GM18502 (cell line): ENCODE measurements around the gene PIK3R5.

Source experiments
- ATAC-seq: cut with Tn5 transposase; IDR thresholded peaks from one replicate; pipeline ENCODE4 v1.9.1; 2021; ENCODE audit warnings: mild to moderate bottlenecking; ENCODE audit not compliant: unreplicated experiment, poor library complexity

Gene PIK3R5

DNA sequence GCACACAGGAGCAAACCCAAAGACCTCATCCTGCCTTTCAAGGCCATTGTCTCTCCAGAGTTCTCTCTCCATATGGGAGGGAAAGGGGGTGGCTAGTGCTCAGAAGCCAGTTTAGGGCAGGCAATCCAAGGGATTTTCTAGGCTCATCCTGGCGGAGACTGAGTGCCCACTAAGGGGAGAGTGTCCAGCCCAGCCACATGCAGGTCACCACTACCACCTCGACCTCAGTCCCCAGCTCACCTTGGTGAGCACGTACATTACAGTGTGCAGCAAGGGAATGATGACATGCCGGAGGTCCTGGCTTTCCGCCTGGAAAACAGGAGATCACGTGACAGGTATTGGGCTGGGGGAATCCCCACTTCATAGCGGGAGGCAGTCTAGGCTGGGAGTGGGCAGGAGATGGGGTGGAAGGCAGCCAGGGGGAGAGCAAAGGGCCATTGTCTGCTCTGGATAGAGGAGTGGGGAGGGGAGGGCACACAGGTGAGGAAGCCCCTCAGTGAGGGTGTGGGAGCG, 127.9 kb downstream of the PIK3R5 start:
- no peak for ATAC-seq

DNA sequence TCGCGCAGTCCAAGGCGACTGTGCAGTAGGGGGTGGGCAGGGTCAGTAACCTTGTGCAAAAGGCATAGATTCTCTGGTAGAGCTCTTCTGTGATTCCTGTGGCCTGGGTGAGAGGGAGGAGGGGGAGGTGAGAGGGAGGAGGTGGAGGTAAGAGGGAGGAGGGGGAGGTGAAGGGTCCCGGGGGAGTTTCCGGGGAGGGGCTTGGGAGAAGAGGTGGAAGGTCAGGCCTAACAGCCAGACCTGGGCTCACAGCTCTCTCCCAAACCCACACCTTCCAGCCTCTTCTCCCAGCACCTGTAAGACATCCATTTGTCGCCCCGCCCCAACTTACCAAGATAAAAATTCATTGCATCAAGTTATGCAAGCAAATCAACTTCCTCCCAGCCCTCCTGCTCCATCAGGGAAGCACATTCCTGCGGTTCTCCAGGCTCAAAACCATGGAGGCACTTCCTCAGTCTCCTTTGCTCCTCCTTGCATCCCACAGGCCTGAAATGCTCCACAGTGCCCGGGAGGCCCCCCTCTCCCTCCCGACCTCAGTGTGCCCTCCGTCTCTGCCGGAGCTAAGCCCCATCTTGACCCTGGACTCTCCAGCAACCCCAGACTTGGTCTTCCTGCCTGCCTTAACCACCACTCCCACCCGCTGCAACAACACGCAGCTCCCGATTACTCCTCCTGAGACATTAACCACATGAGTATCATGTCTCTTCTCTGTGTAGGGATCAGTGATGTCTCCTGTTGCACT, 128.5 kb downstream of the PIK3R5 start:
- no peak for ATAC-seq

DNA sequence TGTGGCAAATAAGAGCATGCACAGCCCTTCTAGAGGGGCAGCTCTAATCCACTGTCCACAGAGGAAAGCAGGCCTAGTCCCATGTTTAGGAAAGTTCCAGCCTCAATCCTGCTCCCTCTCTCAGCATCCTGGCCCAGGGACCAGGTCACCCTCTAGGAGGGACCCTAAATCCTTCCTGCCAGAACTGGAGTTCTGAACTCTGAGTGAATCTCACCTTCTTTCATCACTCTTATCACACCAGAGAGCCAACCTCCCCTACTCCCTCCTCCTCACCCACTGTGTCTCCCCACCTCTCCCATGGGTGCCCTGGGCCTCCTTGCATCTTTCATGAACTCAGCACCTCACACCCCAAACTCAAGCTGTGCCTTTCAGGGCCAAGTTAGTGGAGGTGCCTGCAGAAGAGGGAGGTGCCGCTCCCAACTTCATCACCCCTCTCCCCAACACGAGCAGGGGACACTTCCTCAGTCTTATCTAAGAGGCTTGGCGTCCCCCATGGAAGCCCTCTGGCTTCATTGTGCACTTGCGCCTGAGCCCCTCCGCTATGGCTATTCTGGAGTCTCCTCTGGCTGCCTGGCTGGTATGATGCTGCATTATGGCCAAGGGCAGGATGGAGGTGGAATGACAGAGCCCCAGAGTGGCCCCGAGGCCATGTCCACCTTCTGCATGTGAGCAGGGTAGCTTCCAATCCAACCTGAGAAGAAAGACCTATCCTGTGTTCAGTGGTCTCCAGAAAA, 129.7 kb downstream of the PIK3R5 start:
- no peak for ATAC-seq

DNA sequence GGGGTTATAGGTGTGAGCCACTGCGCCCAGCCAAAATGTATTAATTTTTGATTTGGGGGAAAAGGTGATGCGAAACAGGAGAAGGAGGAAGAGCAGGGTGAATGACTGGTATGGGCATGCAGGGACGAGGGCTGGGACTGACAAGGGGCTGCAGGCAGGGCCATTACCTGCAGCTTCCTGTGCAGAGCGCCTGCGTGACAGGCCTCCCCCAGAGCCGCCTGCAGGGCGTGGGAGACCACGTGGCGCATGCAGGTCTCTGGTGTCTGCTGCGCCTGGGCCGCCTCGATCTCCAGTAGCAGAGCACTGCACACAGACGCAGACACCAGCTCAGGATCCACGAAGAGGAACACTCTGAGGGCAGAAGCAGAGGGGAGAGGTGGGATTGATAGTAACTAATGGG, 130.4 kb downstream of the PIK3R5 start:
- ATAC-seq: no peak

DNA sequence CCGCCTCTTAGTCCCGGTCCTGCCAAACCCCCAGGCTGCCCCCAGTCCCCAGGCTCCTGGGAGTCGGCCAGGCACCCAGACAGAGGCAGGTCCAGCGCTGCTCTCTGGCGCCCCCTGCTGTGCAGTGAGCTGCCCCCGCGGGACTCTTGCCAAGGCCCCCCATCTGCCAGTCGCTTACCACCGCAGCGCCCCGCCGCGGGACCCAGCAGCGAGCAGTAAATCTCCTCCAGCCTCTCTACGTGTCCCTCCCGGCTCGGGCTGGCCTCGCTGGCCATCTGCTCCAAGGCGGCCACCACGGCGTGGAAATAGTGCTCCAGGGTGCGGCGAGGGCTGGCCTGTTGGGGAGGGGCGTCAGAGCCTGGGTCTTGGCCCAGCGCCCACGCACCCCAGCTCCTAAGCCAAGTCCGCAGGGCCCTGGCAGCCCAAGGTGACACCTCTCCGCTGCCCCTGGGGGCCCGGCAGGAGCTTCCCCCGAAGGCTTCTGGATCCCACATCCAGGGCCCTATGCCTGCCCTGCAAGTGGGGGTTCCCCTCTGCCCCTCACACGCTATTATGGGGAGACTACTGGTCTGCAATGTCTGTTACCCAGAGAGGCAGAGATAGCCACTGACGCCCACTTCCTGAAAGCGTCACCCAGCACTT, 132.7 kb downstream of the PIK3R5 start:
- ATAC-seq: no peak

DNA sequence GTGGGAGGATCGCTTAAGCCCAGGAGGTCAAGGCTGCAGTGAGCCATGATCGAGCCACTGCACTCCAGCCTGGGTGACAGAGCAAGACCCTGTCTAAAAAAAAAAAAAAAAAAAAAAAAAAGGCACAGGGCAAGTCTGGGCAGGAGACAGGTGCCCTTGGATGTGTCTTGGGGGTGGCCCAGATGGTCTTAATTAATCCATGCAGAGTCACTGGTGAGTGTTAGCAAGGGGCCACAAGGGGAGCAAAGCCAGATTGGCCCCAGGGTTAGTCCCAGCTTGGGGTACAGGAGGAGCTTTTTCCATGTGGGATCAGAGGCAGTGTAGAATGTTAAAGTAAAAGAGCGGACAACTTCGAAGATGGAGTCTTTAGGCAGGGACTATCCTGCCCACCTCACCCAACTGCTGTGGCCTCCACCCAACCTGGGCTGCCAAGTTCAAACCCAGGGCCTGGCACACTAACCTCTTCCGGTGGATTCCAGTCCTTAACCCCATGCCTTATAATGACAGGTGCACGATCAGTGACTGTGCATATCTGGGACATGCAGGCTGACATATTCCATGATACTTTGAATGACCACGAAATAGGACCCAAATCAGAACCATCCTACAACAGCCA, 134.2 kb downstream of the PIK3R5 start:
- ATAC-seq: no peak

DNA sequence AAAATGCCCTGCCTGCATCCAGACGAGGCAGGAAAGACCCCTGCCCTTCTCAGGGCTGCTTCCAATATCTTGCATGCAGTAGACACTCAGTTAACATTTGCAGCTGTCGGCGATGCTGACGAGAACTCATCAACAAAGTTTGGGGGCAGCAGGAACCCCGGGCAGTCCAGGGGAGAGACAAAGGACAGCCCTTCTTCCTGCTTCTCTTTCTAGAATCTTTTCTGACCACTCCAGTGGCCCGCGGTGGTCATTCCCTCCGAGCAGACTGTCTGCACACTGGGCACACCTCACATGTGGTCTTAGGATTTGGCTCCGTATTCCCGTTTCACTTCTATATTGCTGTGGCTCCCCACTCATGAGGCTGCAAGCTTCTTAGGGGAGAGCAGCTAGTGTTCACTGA, 135.4 kb downstream of the PIK3R5 start:
- ATAC-seq: no peak

DNA sequence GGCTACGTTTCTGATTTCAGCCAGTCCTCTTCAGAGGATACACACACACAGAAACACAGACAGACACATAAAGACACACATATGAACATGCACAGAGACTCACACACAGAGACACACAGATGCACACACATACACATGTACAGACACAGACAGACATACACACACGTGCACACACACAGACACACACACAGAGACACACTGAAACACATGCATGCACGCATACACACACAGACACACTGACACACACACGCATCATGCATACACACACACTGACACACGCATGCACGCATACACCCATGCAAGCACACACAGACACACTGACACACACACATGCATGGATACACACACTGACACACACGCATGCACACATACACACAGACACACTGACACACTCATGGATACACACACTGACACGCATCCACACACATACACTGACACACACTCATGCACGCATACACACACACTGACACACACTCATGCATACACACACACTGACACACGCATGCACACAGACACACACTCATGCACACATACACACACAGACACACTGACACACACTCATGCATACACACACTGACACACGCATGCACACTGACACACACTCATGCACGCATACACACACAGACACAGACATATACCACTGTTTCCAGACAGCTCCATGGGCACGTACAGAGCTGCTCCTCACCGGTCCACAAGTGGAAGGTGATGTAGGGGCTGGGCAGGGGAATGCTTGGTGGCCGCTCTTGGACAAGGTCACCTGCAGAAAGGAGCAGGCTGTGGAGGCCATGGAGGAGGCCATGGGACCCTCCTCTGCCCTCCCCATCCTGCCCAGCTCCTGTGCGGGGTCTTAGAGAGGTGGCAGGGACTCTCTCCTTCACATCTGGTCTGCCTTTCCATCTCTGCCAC, 136.2 kb downstream of the PIK3R5 start:
- ATAC-seq: no peak
